Activated CD4-positive, CD25-positive, alpha-beta regulatory T cell treated with anti-CD3 and anti-CD28 coated beads, Interleukin-2, amount 50 U/mL, for 16 hours (primary cell): ENCODE data around the gene RDH5.

Experiments used
- DNase-seq: peaks from one replicate; pipeline ENCODE4 v3.0.0-alpha.2; 2020; ENCODE audit warnings: low read depth, low spot score

RDH5 gene

GRCh38 chr12:55696141-55696540, 24.1 kb upstream of the RDH5 start:
- DNase-seq, result no peak

- DNase-seq, result no peak
These were observed 23.3 kb upstream of the RDH5 start for GRCh38 chr12:55696796-55697462.

- no peak for DNase-seq
These were observed 22.5 kb upstream of the RDH5 start for GRCh38 chr12:55697686-55698085.

- DNase-seq, result no peak
These were observed 21.8 kb upstream of the RDH5 start for GRCh38 chr12:55698241-55698955.

- DNase-seq, result no peak
These were observed 21.2 kb upstream of the RDH5 start for GRCh38 chr12:55698965-55699364.

- DNase-seq, result no peak
These were observed 20.6 kb upstream of the RDH5 start for GRCh38 chr12:55699471-55700055.

GRCh38 chr12:55700255-55701018, 19.8 kb upstream of the RDH5 start:
- DNase-seq, result no peak

- no peak for DNase-seq
These were observed 17.3 kb upstream of the RDH5 start for GRCh38 chr12:55702861-55703260.

GRCh38 chr12:55703288-55703687, 16.9 kb upstream of the RDH5 start:
- DNase-seq, result no peak

- DNase-seq, result no peak
These were observed 16.1 kb upstream of the RDH5 start for GRCh38 chr12:55703901-55704761.

GRCh38 chr12:55704824-55705718, 15.1 kb upstream of the RDH5 start:
- no peak for DNase-seq

DNA sequence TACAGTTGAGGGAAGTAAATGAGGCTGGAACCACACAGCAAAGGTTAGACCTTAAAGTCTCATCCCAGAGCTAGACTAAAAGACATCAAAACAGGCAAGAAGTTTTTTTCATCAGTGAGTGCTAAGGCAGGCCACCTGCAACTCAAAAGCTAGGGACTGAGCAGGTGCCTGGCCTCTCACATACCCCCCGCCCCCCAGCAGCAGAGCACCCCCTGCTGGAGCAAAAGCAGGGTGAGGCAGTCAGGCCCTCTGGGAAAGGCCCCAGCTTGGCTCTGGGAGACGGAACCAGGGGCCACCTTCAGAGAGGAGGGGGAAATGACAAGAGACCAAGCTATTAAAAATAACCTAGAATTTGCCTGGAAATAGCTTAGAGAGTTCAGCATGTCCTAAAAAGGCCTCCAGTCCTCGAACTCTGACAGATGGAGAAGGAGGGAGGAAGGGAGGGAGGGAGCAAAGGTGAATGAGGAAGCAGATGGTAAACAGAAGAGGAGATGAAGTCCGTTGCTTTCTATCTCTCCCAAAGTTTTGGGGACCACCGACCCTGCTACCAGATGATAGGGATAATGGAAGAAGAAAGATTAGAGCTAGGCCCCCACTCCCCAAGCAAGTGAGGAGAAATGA, 14.3 kb upstream of the RDH5 start:
- no peak for DNase-seq

- DNase-seq, result no peak
These were observed 13.5 kb upstream of the RDH5 start for GRCh38 chr12:55706568-55707218.

DNA sequence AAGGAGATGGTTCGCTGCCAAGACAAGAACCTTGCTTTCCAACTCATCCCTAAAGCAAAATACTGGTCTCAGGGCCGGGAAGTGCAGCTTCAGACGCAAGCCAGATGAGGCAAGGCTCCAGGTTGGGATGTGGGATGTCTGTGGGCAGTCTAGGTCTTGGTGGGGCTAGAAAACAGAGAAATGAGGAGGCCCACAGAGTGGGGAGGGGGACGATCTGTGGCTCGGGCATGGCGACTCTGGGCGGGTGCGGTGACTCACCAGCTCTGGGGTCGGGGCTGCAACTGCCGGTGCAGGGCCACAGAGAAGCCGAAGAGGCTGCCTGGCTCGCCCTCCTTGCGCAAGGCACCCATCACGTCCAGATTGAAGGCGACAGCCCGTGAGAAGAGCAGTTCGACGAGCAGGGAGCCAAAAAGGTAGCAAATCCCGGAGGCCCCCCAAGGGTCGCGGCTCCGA, 12.9 kb upstream of the RDH5 start:
- no peak for DNase-seq

DNA sequence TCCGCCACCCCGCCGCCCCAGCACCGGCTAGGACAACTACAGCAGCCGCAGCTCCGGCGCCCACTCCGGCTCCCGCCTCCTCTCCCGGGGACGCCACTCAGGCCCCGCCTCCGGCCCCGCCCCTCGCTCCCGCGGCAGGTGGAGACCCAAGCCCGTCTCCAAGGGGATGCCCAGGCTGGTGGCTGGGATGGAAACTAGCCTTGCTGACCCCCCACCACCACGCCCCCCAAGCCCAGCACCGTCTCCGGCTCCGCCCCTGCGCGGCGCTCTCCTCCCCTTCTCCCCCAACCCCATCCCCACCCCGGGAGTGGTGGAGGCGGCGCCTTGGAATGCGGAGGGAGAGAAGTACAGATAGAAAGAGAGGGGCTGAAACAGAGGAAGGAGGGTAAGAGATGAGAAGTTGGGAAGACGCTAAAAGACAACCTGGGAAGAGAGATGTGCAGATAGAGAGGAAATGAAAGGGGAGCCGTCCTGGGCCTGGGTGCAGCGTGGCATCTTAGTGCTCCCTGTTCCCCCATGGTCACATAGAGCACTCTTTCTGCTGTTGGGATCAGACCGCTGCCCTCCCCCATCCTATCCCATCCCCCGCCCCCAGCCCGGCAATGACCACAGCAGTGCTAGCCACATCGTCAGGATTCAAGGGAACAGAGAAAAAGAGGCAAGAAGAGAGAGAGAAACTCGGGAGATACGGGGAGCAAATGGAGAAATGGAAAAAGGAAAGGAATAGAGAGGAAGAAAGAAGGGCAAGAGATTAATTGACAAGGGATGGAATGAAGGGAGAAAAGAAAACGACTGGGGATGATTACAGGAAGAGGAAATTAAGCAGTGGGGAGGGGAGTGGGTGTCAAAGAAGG, 12.1 kb upstream of the RDH5 start, which contains the start of gene ITGA7:
ITGA7 (minus strand) TSS at position 64 of the 854 bp plus-strand sequence. CDS start 222 bp downstream, outside the sequence.
- DNase-seq, result peak; percentile 42

DNA sequence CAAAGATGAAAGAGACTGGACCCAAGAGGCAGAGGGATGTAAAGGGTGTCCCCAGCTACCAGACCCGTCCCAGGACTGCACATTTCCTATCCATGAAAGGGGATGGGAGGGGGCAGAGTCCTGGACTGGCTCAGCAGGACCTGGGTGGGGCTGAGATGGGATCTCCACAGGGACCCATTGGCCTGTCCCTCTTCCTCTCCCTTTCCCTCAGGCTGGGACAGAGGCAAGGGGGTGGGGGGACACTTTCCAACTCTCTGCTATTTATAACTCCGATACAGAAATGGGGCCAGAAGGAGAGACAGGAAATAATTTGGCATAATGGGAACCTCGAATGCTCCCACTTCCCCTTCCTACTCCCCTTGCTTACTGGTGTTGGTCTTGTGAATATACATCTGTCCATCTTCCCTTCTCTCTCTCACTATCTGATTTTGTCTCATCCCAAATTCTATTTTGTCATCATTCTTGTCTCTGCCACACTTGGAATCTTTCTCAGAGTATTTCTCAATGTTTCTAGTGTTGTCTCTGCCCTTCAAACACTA, 11.4 kb upstream of the RDH5 start:
- no peak for DNase-seq

GRCh38 chr12:55711786-55712553, 8.2 kb upstream of the RDH5 start:
- DNase-seq, result no peak
